ENCODE measurements around the gene CLCN5.

Gene CLCN5

GRCh38 chrX:49922291-49923241, at the start of gene CLCN5:
Gene CLCN5, plus strand, starts transcription at chrX:49922596. Its CDS starts 2,703 bp downstream, at chrX:49925299.
- peak; percentile 88 for DNase-seq

DNA sequence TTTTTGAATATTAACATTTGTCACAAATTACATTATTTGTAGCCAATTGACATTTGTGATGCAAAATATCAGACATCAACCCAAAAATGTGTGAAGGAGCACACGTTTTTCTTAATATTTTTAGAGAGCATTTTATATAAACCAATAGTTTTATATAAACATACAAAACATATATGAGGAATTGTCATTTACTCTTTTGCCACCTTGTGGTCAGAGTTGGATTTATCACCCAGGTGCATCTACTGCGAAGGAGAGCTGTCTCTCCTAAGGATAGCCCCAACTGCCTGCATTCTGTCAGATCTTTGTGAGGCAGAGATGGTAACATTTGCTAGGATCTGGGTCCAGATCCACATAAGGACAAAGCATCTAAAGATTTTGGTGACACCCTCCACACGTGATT, 45.6 kb upstream of the CLCN5 start:
- DNase-seq, result no peak

DNA sequence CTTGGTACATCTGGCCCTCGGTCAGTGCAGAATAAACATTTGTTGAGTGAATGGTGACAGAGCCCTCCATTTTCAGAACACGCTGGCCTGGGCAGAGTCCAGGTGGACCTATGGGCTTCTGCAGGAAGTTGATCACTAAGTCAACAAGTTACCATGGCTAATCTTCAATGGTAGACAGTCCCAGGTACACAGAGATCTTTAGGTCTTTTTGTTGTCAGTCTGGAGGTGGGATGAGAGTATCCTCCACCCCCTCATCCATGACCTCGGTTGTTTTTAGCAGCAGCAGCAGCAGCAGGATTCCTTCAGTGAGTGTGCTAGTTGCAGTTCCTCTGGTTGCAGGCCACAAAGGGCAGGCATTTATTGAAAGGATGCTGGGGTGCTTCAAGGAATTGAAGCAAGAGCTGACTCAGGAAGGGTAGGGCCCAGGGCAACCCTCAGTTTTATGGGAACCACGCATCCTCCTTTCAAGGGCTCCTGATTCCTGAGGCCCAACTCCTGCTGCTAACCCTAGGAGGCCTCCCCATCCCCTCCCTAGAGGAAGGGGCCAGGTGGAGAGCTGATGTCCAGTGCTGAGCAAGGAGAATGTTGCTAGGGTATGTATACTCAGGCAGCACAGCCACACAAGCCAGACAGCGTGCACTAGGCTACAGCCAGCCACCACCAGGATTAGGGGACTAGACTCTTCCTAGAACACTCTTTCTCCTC, 44.8 kb upstream of the CLCN5 start:
- no peak for DNase-seq

DNA sequence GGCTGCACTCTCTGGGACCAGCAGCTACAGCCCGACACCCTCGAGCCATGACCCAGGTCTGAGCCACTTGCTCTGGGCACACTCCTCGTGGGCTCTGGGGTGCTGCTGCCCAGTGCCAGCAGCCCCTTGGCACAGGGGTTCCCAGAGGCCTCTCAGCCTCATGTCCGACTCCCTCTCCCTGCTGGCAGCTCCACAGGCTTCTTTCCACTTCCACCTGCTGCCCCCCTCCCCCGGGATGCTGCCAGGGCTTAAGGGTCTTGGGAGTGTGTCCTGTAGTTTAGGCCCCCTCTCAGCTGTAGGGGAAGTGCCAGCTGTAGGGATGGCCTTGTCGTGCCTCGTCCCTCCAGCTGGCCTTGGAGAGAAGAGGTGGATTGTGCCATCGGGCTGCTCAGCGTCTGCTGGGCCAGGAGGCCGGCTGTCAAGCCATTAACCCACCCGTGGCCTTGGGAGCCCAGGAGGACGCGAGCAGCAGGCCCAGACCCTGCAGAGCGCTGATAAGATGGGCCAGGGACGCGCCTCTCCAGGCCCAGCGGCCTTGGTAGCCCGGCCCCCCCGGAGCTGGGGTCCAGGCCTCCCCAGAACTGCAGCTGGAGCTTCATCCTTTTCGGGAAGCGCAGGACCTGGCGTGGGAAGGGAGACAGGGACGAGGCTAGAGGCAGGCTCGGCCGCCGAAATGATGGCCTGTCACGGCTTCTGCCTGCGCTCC, 44.1 kb upstream of the CLCN5 start:
- no peak for DNase-seq

DNA sequence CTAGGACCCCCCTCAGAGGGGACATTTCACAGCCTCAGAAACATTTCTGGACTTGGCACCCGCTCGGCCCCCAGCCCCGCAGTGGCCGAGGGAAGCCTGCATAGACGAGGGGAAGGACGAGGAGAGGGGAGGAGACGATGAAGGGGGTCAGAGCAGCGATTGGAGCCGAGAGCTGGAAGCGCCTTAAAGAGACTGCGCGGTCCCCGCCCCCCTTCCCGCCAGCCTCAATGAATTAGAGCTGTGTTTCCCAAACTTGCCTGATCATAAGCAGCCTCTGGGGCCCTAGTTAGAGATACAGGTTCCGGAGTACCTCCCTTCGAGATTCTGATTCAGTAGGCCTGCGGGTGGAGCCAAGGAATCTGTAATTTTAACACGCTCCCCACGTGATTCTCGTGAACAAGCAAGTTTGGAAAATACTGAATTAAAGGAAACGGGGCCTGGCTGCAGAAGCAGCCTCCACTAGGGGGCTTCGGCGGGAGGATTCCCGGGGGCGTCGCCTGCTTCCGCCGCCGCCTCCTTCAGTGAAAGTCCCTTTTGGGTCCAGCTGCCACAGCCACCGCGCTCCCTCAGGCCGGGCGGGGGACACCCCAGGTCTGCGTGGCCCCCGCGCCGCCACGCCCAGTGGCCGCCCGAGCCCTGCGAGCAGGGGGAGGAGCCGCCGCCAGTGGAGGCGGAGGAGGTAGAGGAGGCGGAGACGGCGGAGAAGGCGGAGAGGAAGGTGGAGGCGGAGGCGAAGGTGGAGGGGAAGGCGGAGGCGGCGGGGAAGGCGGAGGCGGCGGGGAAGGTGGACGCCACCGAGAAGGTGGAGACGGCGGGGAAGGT, 43.4 kb upstream of the CLCN5 start, which contains the start of gene USP27X:
Gene USP27X, plus strand, starts transcription at position 651 of the 822 bp plus-strand sequence. CDS start 824 bp downstream, outside the sequence.
- DNase-seq, result peak; percentile 8

GRCh38 chrX:49879656-49880277, 42.6 kb upstream of the CLCN5 start:
- no peak for DNase-seq

DNA sequence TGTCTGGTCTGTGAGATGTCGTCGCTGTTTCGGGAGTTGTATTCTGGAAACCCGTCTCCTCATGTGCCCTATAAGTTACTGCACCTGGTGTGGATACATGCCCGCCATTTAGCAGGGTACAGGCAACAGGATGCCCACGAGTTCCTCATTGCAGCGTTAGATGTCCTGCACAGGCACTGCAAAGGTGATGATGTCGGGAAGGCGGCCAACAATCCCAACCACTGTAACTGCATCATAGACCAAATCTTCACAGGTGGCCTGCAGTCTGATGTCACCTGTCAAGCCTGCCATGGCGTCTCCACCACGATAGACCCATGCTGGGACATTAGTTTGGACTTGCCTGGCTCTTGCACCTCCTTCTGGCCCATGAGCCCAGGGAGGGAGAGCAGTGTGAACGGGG, 41.7 kb upstream of the CLCN5 start:
- DNase-seq, result no peak

GRCh38 chrX:49884290-49884862, 38.0 kb upstream of the CLCN5 start:
- DNase-seq, result peak; percentile 5

GRCh38 chrX:49892542-49892941, 29.9 kb upstream of the CLCN5 start:
- DNase-seq, result no peak

DNA sequence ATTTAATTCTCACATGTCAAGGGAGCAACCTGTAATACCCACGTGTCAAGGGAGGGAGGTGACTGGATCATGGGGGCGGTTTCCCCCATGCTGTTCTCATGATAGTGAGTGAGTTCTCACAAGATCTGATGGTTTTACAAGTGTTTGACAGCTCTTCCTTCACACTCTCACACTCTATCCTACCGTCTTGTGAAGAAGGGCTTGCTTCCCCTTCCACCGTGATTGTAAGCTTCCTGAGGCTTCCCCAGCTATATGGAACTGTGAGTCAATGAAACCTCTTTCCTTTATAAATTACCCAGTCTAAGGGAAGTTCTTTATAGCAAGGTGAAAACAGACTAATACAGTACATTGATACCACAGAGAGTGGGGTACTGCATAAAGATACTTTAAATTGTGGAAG, 25.4 kb upstream of the CLCN5 start:
- no peak for DNase-seq

DNA sequence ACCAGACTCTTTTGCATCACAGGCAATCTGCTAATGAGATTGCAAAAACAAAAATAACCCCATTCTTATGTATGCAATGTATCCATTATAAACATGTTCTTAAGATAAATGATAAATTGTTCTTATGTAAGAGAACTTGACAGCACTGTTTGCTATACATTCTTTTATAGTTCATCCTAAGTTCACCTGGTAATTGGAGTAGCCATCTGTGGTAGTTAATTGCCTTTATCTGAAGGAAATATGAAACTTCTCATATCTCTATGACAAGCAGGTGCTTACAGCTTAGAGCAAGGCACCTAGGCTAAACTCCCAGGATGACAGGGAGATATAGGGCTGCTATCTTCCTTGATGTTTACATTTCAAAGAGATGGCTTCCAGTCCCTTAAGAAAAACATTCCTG, 21.3 kb upstream of the CLCN5 start:
- DNase-seq, result no peak

GRCh38 chrX:49910344-49910743, 12.1 kb upstream of the CLCN5 start:
- no peak for DNase-seq

- no peak for DNase-seq
These were observed 10.3 kb upstream of the CLCN5 start for GRCh38 chrX:49912086-49912485.

DNA sequence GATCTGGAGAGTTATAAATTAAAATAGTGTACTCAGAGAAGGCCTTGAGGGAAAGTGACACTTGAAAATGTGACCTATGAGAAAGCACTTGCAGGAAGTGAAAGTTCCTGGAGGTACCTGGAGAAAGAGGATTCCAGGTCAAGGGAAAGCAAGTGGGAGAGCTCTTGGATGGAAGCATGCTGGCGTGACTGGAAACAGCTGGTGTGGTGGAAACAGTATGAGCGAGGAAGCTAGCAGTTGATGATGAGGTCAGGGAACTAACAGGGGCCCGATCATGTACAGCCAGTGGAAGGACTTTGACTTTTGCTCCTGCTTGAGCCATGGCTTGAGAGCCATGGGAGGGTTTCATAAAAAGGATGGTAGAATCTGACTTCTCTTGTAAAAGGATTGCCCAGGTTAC, 9.5 kb upstream of the CLCN5 start:
- no peak for DNase-seq

DNA sequence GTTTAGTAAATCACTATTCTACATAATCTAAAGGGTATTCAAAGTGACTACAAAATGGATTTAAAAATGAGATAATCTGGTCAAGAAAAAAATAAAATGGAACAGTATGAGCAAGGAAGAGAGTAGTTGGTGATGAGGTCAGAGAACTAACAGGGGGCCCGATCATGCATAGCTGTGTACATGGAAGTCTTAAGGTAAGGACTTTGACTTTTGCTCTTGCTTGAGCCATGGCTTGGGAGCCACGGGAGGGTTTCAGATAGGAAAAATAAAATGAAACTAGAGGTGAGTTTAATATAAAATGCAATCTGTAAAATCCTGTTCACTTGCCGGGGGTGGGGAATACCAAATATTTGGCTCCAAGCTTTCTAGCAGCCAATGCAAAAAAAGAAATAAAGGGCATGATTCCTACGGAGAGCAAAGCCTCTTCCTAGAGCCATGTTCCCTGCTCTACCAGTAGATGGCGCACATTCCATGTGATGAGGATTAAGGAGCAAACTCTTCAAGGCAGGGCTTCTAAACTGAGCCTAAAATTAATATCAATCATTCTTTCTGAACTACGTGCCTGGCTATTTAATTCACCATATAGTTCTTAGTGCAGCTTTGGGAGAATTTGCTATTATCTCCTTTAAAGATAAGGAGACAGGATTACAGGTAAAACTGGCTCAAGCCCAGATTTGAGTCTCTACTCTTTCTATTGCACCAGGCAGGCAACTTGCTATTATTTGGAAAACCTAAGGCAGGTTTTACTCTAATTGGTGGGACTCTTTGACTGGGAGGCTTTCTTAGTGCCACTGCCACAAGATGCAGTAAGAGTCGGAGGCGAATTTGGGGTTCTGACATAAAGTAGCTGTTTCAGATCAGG, 6.8 kb upstream of the CLCN5 start:
- peak; percentile 11 for DNase-seq

GRCh38 chrX:49919617-49920016, 2.8 kb upstream of the CLCN5 start:
- peak; percentile 0 for DNase-seq

DNA sequence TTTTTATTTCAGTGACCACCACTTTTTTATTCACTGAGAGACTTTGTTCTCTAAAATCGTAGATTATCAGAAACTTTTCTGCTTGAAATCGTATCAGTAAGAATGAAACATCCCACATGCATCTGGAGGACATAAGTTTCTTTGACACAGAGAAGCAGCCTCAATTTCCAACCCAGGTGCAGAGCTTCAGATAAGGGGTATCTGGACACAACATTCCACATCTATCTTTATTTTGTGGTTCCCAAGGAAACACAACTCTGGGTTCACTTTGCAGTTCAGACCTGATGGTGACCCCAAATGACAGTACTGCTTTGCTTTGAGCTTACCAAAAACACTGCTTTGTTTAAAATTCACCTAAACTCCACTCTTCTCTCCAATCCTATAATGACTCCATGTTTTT, 1.3 kb upstream of the CLCN5 start:
- DNase-seq, result no peak

DNA sequence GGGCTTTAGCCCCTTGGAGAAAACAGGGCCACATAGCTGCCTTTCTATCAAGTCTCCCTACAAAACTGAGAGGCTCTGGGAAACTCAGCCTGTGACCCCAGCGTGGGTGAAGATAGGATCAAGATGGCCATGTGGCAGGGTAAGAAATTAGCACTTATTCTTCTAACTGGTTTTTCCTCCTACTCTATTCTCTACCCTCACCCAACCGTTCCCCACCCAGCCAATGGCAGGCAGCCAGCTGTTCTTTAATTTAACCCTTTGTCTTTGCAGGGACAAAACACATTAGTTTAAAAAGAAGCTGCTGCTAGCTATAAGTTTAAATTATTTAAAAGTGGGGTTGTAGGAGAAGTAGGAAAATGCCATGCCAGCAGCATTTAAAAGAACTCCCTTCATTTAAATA, 2.8 kb downstream of the CLCN5 start:
- DNase-seq, result no peak

DNA sequence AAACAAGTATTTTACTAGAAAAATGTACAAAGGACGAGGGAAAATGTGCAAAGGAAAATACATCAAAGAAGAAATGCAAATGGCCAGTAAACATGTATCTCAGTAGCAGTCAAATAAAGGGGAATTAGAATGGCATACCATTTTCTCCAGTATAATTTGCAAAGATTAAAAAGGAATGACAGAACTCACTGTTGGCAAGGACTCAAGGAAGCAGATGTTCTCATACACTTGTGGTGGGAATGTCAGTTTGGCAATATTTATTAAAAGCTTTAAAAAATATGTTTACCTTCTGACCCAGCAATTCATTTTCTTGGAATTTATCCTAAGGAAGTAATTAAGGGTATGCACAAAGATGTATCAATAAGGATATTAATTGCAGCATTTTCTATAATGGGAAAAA, 7.6 kb downstream of the CLCN5 start:
- DNase-seq, result no peak

DNA sequence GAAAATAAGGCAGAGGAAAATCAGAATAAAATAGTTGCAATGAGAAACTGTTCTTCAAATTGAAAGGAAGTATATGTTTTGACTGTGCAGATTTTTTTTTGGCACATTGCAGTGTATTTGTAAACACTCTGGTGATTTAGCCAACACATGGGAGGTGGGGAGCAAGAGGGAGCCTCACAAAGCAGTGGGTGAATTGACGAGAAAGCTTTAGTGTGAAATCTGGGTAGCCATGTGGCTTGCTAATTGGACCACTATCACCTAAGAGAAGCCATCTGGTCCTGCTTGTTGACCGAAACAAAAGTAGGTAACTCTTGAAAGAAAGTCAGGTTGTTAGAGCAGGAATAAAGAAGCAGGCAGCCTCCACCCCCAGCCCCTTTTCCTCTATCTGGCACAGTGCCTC, 10.4 kb downstream of the CLCN5 start:
- no peak for DNase-seq

- no peak for DNase-seq
These were observed 11.8 kb downstream of the CLCN5 start for GRCh38 chrX:49934148-49934547.
